SK-N-MC (cell line): Measurements from ENCODE around the gene LRRC36.

ENCODE experiments used
- EZH2 ChIP-seq: fragments of 200-600 bp; sonication (generic); IDR thresholded peaks from one replicate; pipeline ENCODE4 v1.6.1; 2017; ENCODE audit warnings: antibody characterized with exemption
- POLR2AphosphoS5 ChIP-seq: IDR thresholded peaks from 2 replicates; pipeline ENCODE4 v1.6.1; 2012; ENCODE audit warnings: mild to moderate bottlenecking, low read depth, low read length, borderline replicate concordance

- TF ChIP-seq EZH2 (no peak), POLR2AphosphoS5 (no peak)
These were observed 99.4 kb downstream of the LRRC36 start for GRCh38 chr16:67426022-67426421.
